NB4 (cell line): ENCODE data around the gene CUL1.

Experiments used
- MYC ChIP-seq: IDR thresholded peaks from 2 replicates; pipeline ENCODE4 v1.6.1; 2011; ENCODE audit warnings: low read depth, low read length
- POLR2A ChIP-seq: IDR thresholded peaks from 2 replicates; pipeline ENCODE4 v1.6.1; 2011; ENCODE audit warnings: mild to moderate bottlenecking; ENCODE audit not compliant: insufficient read length; ENCODE audit errors: extremely low read depth
- TF ChIP-seq, protein P1 (sequence below): IDR thresholded peaks from one replicate; pipeline ENCODE4 v1.5.1; 2012; ENCODE audit warnings: low read depth, low read length

DNA sequence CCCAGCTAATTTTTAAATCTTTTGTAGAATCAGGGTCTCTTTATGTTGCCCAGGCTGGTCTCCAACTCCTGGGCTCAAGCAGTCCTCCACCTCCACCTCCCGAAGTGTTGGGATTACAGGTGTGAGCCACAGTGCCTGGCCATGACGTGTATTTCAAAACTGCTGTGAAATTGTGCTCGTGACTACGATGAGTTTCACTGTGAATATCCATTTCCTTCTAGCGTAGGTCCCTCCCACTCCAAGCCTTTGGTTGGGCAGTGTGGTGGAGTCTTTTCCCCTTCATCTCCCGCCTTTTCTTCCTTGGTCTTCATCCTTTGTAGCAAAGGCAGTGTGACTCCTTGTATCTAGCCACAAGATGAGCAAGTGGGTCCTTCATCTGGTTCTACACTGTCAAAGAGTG, 56.2 kb downstream of the CUL1 start:
- TF ChIP-seq, protein P1, sequence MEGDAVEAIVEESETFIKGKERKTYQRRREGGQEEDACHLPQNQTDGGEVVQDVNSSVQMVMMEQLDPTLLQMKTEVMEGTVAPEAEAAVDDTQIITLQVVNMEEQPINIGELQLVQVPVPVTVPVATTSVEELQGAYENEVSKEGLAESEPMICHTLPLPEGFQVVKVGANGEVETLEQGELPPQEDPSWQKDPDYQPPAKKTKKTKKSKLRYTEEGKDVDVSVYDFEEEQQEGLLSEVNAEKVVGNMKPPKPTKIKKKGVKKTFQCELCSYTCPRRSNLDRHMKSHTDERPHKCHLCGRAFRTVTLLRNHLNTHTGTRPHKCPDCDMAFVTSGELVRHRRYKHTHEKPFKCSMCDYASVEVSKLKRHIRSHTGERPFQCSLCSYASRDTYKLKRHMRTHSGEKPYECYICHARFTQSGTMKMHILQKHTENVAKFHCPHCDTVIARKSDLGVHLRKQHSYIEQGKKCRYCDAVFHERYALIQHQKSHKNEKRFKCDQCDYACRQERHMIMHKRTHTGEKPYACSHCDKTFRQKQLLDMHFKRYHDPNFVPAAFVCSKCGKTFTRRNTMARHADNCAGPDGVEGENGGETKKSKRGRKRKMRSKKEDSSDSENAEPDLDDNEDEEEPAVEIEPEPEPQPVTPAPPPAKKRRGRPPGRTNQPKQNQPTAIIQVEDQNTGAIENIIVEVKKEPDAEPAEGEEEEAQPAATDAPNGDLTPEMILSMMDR = no peak
- no peak for TF ChIP-seq POLR2A
- no peak for TF ChIP-seq MYC
